Trophoblast cell (in vitro differentiated cells and primary cell): ENCODE results near the gene RBM17.

Experiments used
- DNase-seq, 2 donors: peaks; one replicate each; pipeline ENCODE4 v3.0.0-alpha.2; 2016
- H2AFZ ChIP-seq: 2 replicates; pipeline ENCODE4 v1.6.1; 2013; ENCODE audit warnings: low read length, moderate library complexity, mild to moderate bottlenecking; ENCODE audit not compliant: insufficient read depth, poor library complexity
- H2AK5ac ChIP-seq: 2 replicates; pipeline ENCODE4 v1.6.1; 2013; ENCODE audit warnings: mild to moderate bottlenecking, low read length
- H2BK120ac ChIP-seq: 2 replicates; pipeline ENCODE4 v1.6.1; 2013; ENCODE audit warnings: low read length, mild to moderate bottlenecking, moderate library complexity; ENCODE audit not compliant: insufficient read depth, poor library complexity
- H2BK12ac ChIP-seq: 2 replicates; pipeline ENCODE4 v1.6.1; 2013; ENCODE audit warnings: mild to moderate bottlenecking, low read length, moderate library complexity
- H2BK5ac ChIP-seq: 2 replicates; pipeline ENCODE4 v1.6.1; 2013; ENCODE audit warnings: low read length, low read depth, moderate library complexity, mild to moderate bottlenecking; ENCODE audit not compliant: poor library complexity
- H3K14ac ChIP-seq: 2 replicates; pipeline ENCODE4 v1.6.1; 2013; ENCODE audit warnings: mild to moderate bottlenecking, low read length
- H3K18ac ChIP-seq: 2 replicates; pipeline ENCODE4 v1.6.1; 2013; ENCODE audit warnings: mild to moderate bottlenecking, low read length
- H3K23ac ChIP-seq: 2 replicates; pipeline ENCODE4 v1.6.1; 2013; ENCODE audit warnings: low read length
- H3K27ac ChIP-seq: 2 replicates; pipeline ENCODE4 v1.5.1; 2013; ENCODE audit warnings: low read depth, mild to moderate bottlenecking, inconsistent platforms, low read length, moderate library complexity
- H3K27me3 ChIP-seq: 2 replicates; pipeline ENCODE4 v1.6.1; 2013; ENCODE audit warnings: inconsistent platforms, mild to moderate bottlenecking, low read length, moderate library complexity; ENCODE audit not compliant: insufficient read depth
- H3K36me3 ChIP-seq, 2 experiments: 1 replicate in 1 of 2; 2 replicates in 1 of 2; pipeline ENCODE4 v1.6.1; 2013; ENCODE audit warnings: low read length in 2 of 2, mild to moderate bottlenecking in 2 of 2, moderate library complexity in 1 of 2; ENCODE audit not compliant: insufficient read depth in 2 of 2, control insufficient read depth in 1 of 2
- H3K4ac ChIP-seq: 2 replicates; pipeline ENCODE4 v1.6.1; 2013; ENCODE audit warnings: low read depth, mild to moderate bottlenecking, low read length, moderate library complexity
- H3K4me1 ChIP-seq, 2 experiments: 1 replicate in 1 of 2; 2 replicates in 1 of 2; pipeline ENCODE4 v1.6.1; 2013; ENCODE audit warnings: low read length in 2 of 2, mild to moderate bottlenecking in 2 of 2, moderate library complexity in 1 of 2; ENCODE audit not compliant: insufficient read depth in 2 of 2, control insufficient read depth in 1 of 2
- H3K4me2 ChIP-seq: 2 replicates; pipeline ENCODE4 v1.6.1; 2013; ENCODE audit warnings: inconsistent platforms, mild to moderate bottlenecking, low read length, moderate library complexity
- H3K4me3 ChIP-seq: 2 replicates; pipeline ENCODE4 v1.5.1; 2013; ENCODE audit warnings: mild to moderate bottlenecking, low read depth, low read length, inconsistent platforms
- H3K79me1 ChIP-seq: one replicate; pipeline ENCODE4 v1.6.1; 2013; ENCODE audit warnings: low read length
- H3K79me2 ChIP-seq: 2 replicates; pipeline ENCODE4 v1.6.1; 2013; ENCODE audit warnings: low read length, mild to moderate bottlenecking; ENCODE audit not compliant: control insufficient read depth, insufficient read depth, poor library complexity
- H3K9ac ChIP-seq: 2 replicates; pipeline ENCODE4 v1.6.1; 2013; ENCODE audit warnings: mild to moderate bottlenecking, low read length
- H3K9me3 ChIP-seq: 2 replicates; pipeline ENCODE4 v1.6.1; 2013; ENCODE audit warnings: low read depth, mild to moderate bottlenecking, control low read depth, inconsistent platforms, low read length; ENCODE audit not compliant: insufficient read depth
- H4K12ac ChIP-seq: 2 replicates; pipeline ENCODE4 v1.6.1; 2013; ENCODE audit warnings: low read depth, mild to moderate bottlenecking, low read length, moderate library complexity
- H4K8ac ChIP-seq: 2 replicates; pipeline ENCODE4 v1.6.1; 2013; ENCODE audit warnings: low read depth, mild to moderate bottlenecking, low read length, moderate library complexity
- H4K91ac ChIP-seq: one replicate; pipeline ENCODE4 v1.6.1; 2013; ENCODE audit warnings: low read depth, mild to moderate bottlenecking, low read length, moderate library complexity
- WGBS: extraction: QIAGEN DNeasy Blood & Tissue Kit; methylation state at CpG from one replicate; pipeline ENCODE4 v1.1.7; 2013; ENCODE audit warnings: missing lambda C conversion rate; ENCODE audit not compliant: insufficient read length, insufficient coverage; ENCODE audit errors: extremely low coverage; 5-methylcytosine and 5-hydroxymethylcytosine counted together

The RBM17 gene

GRCh38 chr10:6135589-6136168, 46.8 kb downstream of the RBM17 start:
- H2BK5ac ChIP-seq, result no peak overlapping the region
- no peaks in the 10 kb centered on the region for H3K36me3 ChIP-seq
- no peak overlapping the region for H3K18ac ChIP-seq
- H4K8ac ChIP-seq, result no peak overlapping the region
- no CpG with 5 or more reads among the region's 8 CpGs for WGBS
- no peaks in the 10 kb centered on the region for H3K79me1 ChIP-seq
- no peak overlapping the region for H4K91ac ChIP-seq
- no peak overlapping the region for H3K4me3 ChIP-seq
- H3K4me1 ChIP-seq, result no peaks in the 10 kb centered on the region
- no peak overlapping the region for H3K4ac ChIP-seq
- H3K27me3 ChIP-seq, result no peaks in the 10 kb centered on the region
- H3K14ac ChIP-seq, result no peak overlapping the region
- no peaks in the 10 kb centered on the region for H3K79me2 ChIP-seq
- H2AK5ac ChIP-seq, result no peak overlapping the region
- no peak overlapping the region for H2BK12ac ChIP-seq
- DNase-seq, result no peak
- H2BK120ac ChIP-seq, result no peak overlapping the region
- no peak overlapping the region for H3K9ac ChIP-seq
- no peak overlapping the region for H4K12ac ChIP-seq
- H3K9me3 ChIP-seq, result no peaks in the 10 kb centered on the region
- no peak overlapping the region for H3K23ac ChIP-seq
- no peak overlapping the region for H3K4me2 ChIP-seq
- no peak overlapping the region for H3K27ac ChIP-seq
- H2AFZ ChIP-seq, result no peak overlapping the region

DNA sequence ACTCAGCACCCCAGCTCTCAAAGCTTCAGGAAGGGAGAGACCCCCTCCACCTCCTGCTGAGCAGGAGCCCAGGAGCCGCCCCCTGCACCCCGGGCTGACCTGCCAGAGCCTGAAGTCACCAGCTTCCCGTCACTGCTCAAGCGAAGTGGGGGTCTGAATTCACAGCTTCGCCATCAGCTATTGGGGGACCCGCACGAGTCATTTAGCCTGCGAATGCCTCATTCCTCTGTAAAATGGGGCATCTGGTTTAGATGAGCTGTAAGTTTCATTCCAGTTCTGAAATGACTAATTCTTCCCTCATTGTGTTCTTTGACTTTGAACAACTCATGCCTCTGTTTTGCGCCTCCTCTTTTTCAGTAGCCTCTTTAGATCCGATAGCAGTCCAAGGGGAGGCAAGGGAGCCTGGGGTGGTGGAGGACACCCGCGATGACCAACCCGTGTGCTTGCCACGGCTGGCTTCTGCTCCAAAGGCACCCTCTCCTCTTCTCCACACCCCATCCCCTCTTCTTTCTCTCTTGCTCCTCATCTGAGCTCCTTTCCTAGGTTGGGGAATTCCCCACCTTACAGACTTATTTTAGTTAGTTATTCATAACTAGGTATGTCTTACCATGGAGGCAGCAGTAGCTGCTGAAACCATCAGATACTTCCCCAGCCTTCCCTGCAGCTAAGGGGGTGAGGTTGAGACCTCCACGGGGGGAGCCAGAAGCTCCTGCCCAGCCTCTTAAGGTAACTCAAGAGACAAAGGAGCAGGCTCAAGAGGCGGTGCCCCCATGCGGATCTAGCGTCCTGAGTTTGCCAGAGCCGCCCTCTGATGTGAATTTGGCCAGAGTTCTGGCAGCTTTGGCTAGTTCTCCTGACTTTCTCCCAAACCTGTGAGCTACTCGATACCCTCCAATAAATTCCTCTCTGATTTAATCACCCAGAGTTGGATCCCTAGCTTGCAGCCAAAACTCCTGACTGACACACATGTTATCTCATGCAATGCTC, 47.7 kb downstream of the RBM17 start:
- Histone ChIP-seq H3K4me1 (no peaks in the 10 kb centered on the region), H3K4me3 (no peak overlapping the region), H2BK120ac (no peak overlapping the region), H4K91ac (no peak overlapping the region), H4K8ac (no peak overlapping the region), H3K4ac (no peak overlapping the region), H3K27ac (no peak overlapping the region), H2AK5ac (no peak overlapping the region), H2BK12ac (no peak overlapping the region), H3K4me2 (no peak overlapping the region), H3K27me3 (no peaks in the 10 kb centered on the region), H3K9me3 (no peaks in the 10 kb centered on the region), H3K36me3 (no peaks in the 10 kb centered on the region), H3K79me2 (no peaks in the 10 kb centered on the region), H2BK5ac (no peak overlapping the region), H2AFZ (no peak overlapping the region), H4K12ac (no peak overlapping the region), H3K18ac (no peak overlapping the region), H3K23ac (no peak overlapping the region), H3K9ac (no peak overlapping the region), H3K14ac (no peak overlapping the region), H3K79me1 (no peaks in the 10 kb centered on the region)
- DNase-seq, result no peak
- no CpG with 5 or more reads among the region's 20 CpGs for WGBS

DNA sequence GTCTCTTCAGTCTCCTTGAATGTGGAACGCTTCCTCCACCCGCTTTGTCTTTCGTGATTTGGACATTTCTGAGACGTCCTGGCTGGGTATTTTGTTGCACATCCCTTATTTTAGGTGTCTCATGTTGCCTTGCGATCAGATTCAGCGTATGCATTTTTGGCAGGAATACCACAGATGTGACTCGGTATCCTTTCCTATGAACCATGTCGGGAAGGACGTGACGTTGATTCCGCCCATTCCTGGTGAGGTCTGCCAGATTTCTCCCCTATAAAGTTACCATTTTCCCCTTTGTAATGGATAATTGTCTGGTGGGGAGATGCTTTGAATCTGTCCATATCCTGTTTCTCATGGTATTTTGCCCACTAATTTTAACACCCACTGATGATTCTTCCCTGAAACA, 49.6 kb downstream of the RBM17 start:
- no peak overlapping the region for H3K18ac ChIP-seq
- DNase-seq, result no peak
- no CpG with 5 or more reads among the region's 11 CpGs for WGBS
- no peaks in the 10 kb centered on the region for H3K36me3 ChIP-seq
- no peak overlapping the region for H3K4ac ChIP-seq
- no peak overlapping the region for H2AFZ ChIP-seq
- H3K9me3 ChIP-seq, result no peaks in the 10 kb centered on the region
- no peak overlapping the region for H2AK5ac ChIP-seq
- H4K8ac ChIP-seq, result no peak overlapping the region
- H3K4me3 ChIP-seq, result no peak overlapping the region
- H3K4me1 ChIP-seq, result no peaks in the 10 kb centered on the region
- no peak overlapping the region for H3K4me2 ChIP-seq
- no peak overlapping the region for H3K23ac ChIP-seq
- H3K27me3 ChIP-seq, result no peaks in the 10 kb centered on the region
- no peaks in the 10 kb centered on the region for H3K79me1 ChIP-seq
- no peak overlapping the region for H4K91ac ChIP-seq
- no peak overlapping the region for H4K12ac ChIP-seq
- H3K9ac ChIP-seq, result no peak overlapping the region
- no peak overlapping the region for H2BK12ac ChIP-seq
- no peak overlapping the region for H2BK120ac ChIP-seq
- H3K14ac ChIP-seq, result no peak overlapping the region
- H2BK5ac ChIP-seq, result no peak overlapping the region
- no peak overlapping the region for H3K27ac ChIP-seq
- H3K79me2 ChIP-seq, result no peaks in the 10 kb centered on the region

- Histone ChIP-seq H3K14ac (no peak overlapping the region), H4K8ac (no peak overlapping the region), H2BK120ac (no peak overlapping the region), H3K18ac (no peak overlapping the region), H3K79me2 (no peaks in the 10 kb centered on the region), H3K27ac (no peak overlapping the region), H3K23ac (no peak overlapping the region), H2AFZ (no peak overlapping the region), H3K4me1 (no peaks in the 10 kb centered on the region), H3K9ac (no peak overlapping the region), H4K91ac (no peak overlapping the region), H4K12ac (no peak overlapping the region), H3K79me1 (peaks cover 2% of the 10 kb centered on the region), H3K4ac (no peak overlapping the region), H3K4me3 (no peak overlapping the region), H2BK5ac (no peak overlapping the region), H3K36me3 (no peaks in the 10 kb centered on the region), H3K27me3 (no peaks in the 10 kb centered on the region), H2AK5ac (no peak overlapping the region), H2BK12ac (no peak overlapping the region), H3K9me3 (no peaks in the 10 kb centered on the region), H3K4me2 (no peak overlapping the region)
- WGBS, result no CpG with 5 or more reads among the region's 11 CpGs
- DNase-seq, result no peak
These were observed 50.6 kb downstream of the RBM17 start for GRCh38 chr10:6139470-6139869.
